GM21786 (cell line): ENCODE results near the gene ASTN1.

Experiments used
- ATAC-seq: cut with Tn5 transposase; IDR thresholded peaks from one replicate; pipeline ENCODE4 v1.9.1; 2021; ENCODE audit not compliant: unreplicated experiment

The ASTN1 gene

GRCh38 chr1:177044390-177044789 is 120.1 kb downstream of the ASTN1 start:
- ATAC-seq = no peak

- no peak for ATAC-seq
Observed at GRCh38 chr1:177043597-177043996, 120.9 kb downstream of the ASTN1 start.

GRCh38 chr1:177035586-177035985 is 128.9 kb downstream of the ASTN1 start:
- no peak for ATAC-seq

DNA sequence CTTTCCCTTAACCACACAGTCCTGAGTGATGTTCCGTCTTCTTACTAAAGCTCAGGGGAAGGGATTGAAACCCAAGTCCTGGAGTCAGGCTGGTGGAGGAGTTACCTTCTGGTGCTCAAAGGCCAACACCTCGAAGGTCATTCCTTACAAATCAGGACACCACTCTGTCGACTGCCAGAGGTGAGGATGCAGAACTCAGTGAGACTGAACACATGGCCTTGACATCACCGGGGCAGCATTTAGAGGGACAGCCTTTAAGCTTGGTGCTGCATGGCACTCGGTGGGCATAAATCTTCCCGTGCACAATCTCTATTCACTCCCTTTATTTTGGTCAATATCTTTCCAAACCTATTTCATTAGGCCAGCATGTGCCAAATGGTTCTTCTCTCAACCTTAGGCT is 130.9 kb downstream of the ASTN1 start:
- no peak for ATAC-seq

GRCh38 chr1:177032434-177032833 is 132.1 kb downstream of the ASTN1 start:
- no peak for ATAC-seq

GRCh38 chr1:177024623-177025022 is 139.9 kb downstream of the ASTN1 start:
- ATAC-seq = no peak

- no peak for ATAC-seq
Observed at GRCh38 chr1:177023726-177024125, 140.8 kb downstream of the ASTN1 start.

DNA sequence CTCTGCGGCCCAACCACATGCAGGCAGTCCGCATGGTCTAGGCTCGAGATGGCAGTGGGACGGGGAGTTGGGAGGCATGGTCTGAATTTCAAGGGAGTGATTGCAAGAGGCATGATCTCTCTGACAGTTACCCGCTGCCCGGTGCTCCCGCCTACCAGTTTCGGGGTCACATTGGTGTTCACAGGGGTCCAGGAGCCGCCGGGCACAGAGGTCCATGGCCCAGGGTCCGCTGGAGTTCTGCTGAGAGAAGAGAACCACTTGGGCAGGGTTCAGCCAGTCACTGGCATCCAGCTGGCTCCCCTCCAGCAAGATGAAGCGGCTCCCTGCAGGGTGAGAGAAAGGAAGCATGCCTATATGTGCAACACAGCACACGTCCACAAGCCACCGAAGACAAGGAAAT is 141.3 kb downstream of the ASTN1 start:
- no peak for ATAC-seq

DNA sequence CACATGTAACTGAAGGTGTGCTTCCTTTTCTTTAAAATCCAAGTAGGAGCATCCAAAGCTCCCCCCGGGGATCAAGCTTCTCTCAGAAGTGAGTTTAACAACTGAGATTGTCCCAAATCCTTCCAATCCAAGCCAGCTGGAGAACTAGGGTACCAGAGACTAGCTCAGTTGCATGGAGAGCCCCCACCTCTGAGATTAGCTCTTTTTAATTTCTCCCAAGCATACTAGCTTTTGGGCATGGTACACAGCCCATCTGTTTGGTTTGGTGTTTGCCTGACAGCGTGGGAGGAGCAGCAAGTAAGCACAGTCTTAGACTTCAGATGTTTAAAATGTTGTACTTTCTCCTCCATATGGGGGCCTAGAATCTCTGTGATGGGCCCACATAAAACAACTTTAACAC is 142.8 kb downstream of the ASTN1 start:
- no peak for ATAC-seq

DNA sequence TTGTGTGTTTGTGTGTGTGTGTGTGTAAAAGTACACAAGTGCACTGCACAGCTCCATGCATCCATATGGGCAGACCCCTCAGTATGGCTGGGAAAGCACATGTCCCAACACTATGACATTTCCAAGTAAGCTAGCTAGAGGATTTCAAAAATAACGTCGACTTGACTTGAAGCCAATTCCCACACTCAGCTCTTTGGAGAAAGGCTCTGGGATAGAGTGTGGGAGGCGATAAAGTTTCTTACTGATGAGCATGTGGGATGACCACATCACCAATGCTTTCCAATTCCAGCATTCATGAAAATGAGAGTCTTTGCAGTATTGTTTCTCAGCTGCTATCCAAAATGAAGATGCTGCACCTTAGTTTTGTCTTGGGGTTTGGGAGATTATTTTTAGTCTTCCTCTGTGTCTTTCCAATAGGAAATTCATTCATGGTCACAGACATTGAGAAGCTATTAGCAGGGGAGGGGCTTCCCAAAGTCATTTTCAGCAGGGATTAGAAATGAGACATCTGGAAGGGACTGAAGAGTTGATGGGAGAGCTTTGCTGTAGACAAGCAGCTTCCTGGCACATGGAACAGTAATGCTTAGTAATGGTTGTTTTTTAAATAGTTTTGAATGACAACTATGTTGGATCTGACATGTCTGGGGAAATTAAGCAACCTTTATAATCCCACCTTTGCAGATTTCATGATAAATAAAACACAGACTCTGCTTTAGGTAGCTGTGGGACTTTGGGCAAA is 143.5 kb downstream of the ASTN1 start:
- no peak for ATAC-seq

- no peak for ATAC-seq
Observed at GRCh38 chr1:177017287-177017852, 147.1 kb downstream of the ASTN1 start.

- no peak for ATAC-seq
Observed at GRCh38 chr1:177014325-177014724, 150.2 kb downstream of the ASTN1 start.

DNA sequence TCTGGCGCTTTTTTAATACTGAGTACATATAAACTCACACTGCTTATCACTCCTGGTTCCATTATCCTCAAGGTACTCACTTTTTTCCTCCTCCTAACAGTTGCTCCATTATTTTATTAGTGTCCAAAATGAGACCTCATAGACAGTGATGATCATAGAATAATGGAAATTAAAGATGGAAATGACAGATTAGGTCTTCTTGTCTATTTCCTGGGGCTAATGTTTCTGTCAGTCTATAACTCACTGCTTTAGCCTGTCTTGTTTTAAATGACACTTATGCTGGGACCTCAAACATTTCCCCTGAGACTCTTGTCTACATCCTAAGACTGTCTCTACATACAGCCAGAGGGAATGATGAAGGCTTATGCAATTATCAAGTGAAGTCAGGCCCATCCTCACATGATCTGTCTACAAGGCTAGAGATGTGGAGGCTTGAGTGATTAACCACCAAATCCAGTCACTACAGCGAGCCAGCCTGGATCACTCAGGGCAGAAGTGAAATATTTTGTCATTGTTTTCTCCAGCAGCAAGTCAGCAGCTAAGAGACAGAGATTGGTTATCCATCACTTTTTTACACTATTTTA is 152.1 kb downstream of the ASTN1 start:
- no peak for ATAC-seq

- no peak for ATAC-seq
Observed at GRCh38 chr1:177011508-177011907, 153.0 kb downstream of the ASTN1 start.

DNA sequence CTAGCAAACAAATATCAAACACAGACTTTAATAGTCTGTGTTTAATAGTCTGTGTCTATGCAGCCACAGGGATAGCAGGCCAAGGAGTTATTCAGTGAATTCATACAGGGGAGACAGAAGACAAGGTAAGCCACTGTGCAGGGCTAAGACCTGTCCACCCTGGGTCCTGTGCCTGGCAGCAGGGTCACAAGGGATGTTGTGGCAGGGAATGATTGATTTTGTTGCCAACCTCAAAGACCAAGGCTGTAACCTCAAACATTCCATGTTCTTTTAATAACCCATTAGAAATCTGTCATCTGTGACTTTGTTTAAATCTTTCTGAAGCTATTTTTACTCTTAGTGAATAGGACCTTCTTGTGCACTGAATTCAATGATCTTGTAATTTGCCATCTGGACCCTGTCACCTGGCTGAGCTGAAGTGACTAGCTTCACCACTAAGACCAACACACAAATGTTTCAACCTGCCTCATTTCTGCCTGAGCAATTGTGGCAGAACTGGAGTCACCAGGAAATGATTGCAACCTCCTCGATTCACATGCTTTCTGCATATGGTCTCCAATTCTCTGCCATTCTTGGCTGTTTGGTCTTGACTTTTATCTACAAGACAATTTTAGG is 154.2 kb downstream of the ASTN1 start:
- no peak for ATAC-seq

DNA sequence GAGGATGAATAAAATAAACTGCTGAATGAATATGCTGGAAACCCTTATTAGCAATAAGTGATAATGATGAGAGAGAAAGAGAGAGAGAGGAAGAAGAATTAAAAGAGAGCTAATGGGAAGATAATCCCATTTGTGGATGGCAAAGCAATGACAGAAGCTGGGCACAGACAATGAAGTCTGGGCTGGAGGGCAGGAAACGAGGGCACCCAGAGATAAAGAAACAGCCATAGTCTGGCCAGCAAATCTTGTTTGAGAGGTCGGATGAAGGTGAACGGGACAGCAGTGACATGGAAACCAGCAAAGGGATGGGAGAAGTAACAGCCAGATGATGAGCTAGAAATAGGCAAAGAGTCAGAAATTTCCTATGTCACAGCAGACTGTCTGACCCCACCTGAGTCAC is 155.9 kb downstream of the ASTN1 start:
- ATAC-seq = no peak

- ATAC-seq = no peak
Observed at GRCh38 chr1:177007437-177008161, 156.9 kb downstream of the ASTN1 start.

GRCh38 chr1:177002891-177003290 is 161.6 kb downstream of the ASTN1 start:
- no peak for ATAC-seq

GRCh38 chr1:177001556-177001955 is 163.0 kb downstream of the ASTN1 start:
- no peak for ATAC-seq

DNA sequence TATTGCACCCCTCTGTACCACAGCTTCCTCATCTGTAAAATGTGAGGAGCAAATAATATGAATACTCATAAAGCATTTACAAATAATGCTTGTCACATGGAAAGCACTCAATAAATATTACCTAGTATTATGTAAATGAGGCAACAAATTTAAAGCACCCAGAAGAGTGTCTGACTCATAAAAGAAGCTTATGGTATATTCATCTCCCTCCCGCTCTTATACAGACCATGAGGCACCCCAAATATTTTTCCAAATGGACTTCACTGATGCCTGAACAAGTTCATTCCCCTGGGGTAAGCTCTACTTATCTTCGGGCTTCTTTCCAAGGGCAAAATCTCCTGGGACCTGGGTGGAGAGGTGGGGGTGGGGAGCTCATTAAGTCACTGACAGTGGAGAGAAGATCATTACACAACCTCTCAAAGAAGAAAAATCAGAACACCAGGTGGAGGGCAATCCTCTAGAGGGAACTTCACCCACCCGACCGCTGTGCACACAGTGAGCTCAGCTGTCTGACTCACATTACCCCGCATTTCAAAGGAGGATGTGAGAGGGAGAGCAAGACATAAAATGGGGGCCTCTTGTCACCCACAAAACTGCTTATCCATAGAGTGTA is 166.2 kb downstream of the ASTN1 start:
- ATAC-seq = no peak

DNA sequence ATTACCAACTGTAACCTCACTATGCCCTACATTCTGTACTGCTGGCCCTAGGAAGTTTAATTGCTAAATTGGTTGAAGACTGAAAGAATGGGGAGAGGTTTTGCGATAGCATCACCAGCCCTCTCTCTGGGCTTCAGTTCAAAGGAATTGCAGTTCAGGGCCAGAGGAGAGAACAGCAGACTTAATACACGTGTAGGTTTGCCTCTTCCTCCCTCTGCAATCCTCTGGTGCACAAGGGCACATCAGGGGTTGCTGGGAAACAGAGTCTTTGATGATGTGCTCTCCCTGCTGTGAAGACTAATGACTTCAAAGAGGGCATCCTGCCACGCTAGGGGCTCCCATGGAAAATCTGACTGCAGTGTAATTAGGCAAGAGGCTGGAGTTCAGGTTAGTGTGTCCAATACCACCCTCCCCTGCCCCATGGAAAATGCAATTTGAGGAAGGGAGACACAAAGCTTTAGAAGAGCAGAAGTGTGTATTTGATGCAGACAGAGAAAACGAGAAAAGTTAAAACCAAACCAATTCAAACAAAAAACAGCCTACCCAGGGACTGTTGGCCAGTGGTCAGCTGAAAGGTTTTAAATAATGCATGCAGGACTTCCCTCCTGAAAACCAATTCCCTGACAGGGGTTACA is 167.9 kb downstream of the ASTN1 start:
- ATAC-seq = no peak
